HepG2 (cell line): ENCODE data around the gene ZNF771. TPM values are rescaled to one million over a fixed set of nuclear protein-coding genes. Genes with fewer than 3 reads are reported as not detected.

ENCODE experiments used
- ATF1 ChIP-seq: IDR thresholded peaks from 2 replicates; pipeline ENCODE4 v1.6.1; 2016; ENCODE audit warnings: mild to moderate bottlenecking, control low read depth
- ATF7 ChIP-seq, 2 experiments: fragments of 450-650 bp in 1 of 2; sonication (generic) in 1 of 2; formaldehyde crosslinking in 1 of 2; IDR thresholded peaks; 2 replicates each; pipeline versions ENCODE4 v1.4.0 to v1.6.1; 2016 to 2020; ENCODE audit warnings: antibody characterized with exemption in 1 of 2, mild to moderate bottlenecking in 1 of 2, missing genetic modification reagents in 1 of 2
- GTF2F1 ChIP-seq: fragments of 150-350 bp; IDR thresholded peaks from 2 replicates; pipeline ENCODE4 v1.6.1; 2014; ENCODE audit warnings: low read length
- MAFG ChIP-seq: sonication (generic); formaldehyde crosslinking; IDR thresholded peaks from 2 replicates; pipeline ENCODE4 v1.5.1; 2020; ENCODE audit warnings: mild to moderate bottlenecking, missing genetic modification reagents
- MATR3 ChIP-seq: sonication (generic); formaldehyde crosslinking; IDR thresholded peaks from 2 replicates; pipeline ENCODE4 v1.4.0; 2020; ENCODE audit warnings: missing genetic modification reagents
- MNT ChIP-seq: fragments of 450-650 bp; IDR thresholded peaks from 2 replicates; pipeline ENCODE4 v1.6.1; 2016
- NR1H2 ChIP-seq: sonication (generic); formaldehyde crosslinking; IDR thresholded peaks from 2 replicates; pipeline ENCODE4 v1.8.1; 2022; ENCODE audit warnings: low read depth, missing genetic modification reagents, borderline replicate concordance
- NR3C1 ChIP-seq: sonication (generic); formaldehyde crosslinking; IDR thresholded peaks from 2 replicates; pipeline ENCODE4 v1.4.0; 2020; ENCODE audit warnings: missing genetic modification reagents
- POGK ChIP-seq: sonication (generic); formaldehyde crosslinking; conservative IDR thresholded peaks from 2 replicates; pipeline ENCODE4 v1.8.0; 2022; ENCODE audit warnings: mild to moderate bottlenecking, moderate library complexity, missing genetic modification reagents
- PPARG ChIP-seq: conservative IDR thresholded peaks from 2 replicates; pipeline ENCODE4 v1.6.1; 2016; ENCODE audit warnings: missing biosample characterization, missing genetic modification reagents
- SIX1 ChIP-seq: sonication (generic); formaldehyde crosslinking; IDR thresholded peaks from 2 replicates; pipeline ENCODE4 v1.4.0; 2020; ENCODE audit warnings: missing genetic modification reagents, borderline replicate concordance
- TMF1 ChIP-seq: sonication (generic); formaldehyde crosslinking; IDR thresholded peaks from 2 replicates; pipeline ENCODE4 v1.8.1; 2022; ENCODE audit warnings: low read depth, missing genetic modification reagents
- YEATS2 ChIP-seq: sonication (generic); formaldehyde crosslinking; IDR thresholded peaks from 2 replicates; pipeline ENCODE4 v1.4.0; 2020; ENCODE audit warnings: missing genetic modification reagents, borderline replicate concordance
- ZBTB8A ChIP-seq: sonication (generic); formaldehyde crosslinking; IDR thresholded peaks from 2 replicates; pipeline ENCODE4 v1.4.0; 2020; ENCODE audit warnings: mild to moderate bottlenecking, low read depth, missing genetic modification reagents, borderline replicate concordance
- ZFP90 ChIP-seq: sonication (generic); formaldehyde crosslinking; IDR thresholded peaks from 2 replicates; pipeline ENCODE4 v1.8.0; 2022; ENCODE audit warnings: missing genetic modification reagents, mild to moderate bottlenecking, inconsistent platforms, borderline replicate concordance
- ZFX ChIP-seq: sonication (generic); formaldehyde crosslinking; IDR thresholded peaks from 2 replicates; pipeline ENCODE4 v1.4.0; 2020; ENCODE audit warnings: mild to moderate bottlenecking, low read depth, missing genetic modification reagents, moderate library complexity
- ZKSCAN1 ChIP-seq: fragments of 150-350 bp; IDR thresholded peaks from 2 replicates; pipeline ENCODE4 v1.6.1; 2014; ENCODE audit warnings: low read length
- ZNF251 ChIP-seq: sonication (generic); formaldehyde crosslinking; IDR thresholded peaks from 2 replicates; pipeline ENCODE4 v1.9.0; 2021; ENCODE audit warnings: mild to moderate bottlenecking, missing genetic modification reagents
- ZNF441 ChIP-seq: sonication (generic); formaldehyde crosslinking; IDR thresholded peaks from 2 replicates; pipeline ENCODE4 v1.7.0; 2021; ENCODE audit warnings: missing genetic modification reagents, borderline replicate concordance
- ZNF460 ChIP-seq: sonication (generic); formaldehyde crosslinking; IDR thresholded peaks from 2 replicates; pipeline ENCODE4 v1.5.1; 2020; ENCODE audit warnings: missing genetic modification reagents, mild to moderate bottlenecking, borderline replicate concordance
- ZNF567 ChIP-seq: sonication (generic); formaldehyde crosslinking; IDR thresholded peaks from 2 replicates; pipeline ENCODE4 v1.8.1; 2023; ENCODE audit warnings: mild to moderate bottlenecking, missing genetic modification reagents, borderline replicate concordance
- polyA plus RNA-seq, 8 experiments: library from polyadenylated mRNA; depleted of rRNA in 3 of 8; stranded (reverse) in 7 of 8; unstranded in 1 of 8; fragments of >200 nt; fragmentation: Illumina TruSeq in 4 of 8; extraction: Trizol in 4 of 8; gene quantifications; 2 replicates each; pipeline versions ENCODE4 v1.2.1 to v1.2.3, GENCODE V29; 2011 to 2016; ENCODE audit warnings: low read depth in 4 of 8, missing spikeins in 1 of 8, mixed read lengths in 1 of 8; ENCODE audit not compliant: insufficient read depth in 1 of 8
- total RNA-seq, 5 experiments: library from RNA; depleted of rRNA; stranded (reverse); fragments of >200 nt; fragmentation: Illumina TruSeq; extraction: Trizol; gene quantifications; 2 replicates each; pipeline ENCODE4 v1.2.3, GENCODE V29; 2016; ENCODE audit warnings: low read depth in 1 of 5
- TF ChIP-seq, protein P1 (sequence below): sonication (generic); formaldehyde crosslinking; IDR thresholded peaks from 2 replicates; pipeline ENCODE4 v1.5.0; 2020; ENCODE audit warnings: missing genetic modification reagents
- TF ChIP-seq, protein P2 (sequence below): sonication (generic); formaldehyde crosslinking; IDR thresholded peaks from 2 replicates; pipeline ENCODE4 v1.8.0; 2023; ENCODE audit warnings: mild to moderate bottlenecking, missing genetic modification reagents
- TF ChIP-seq, protein P3 (sequence below): sonication (generic); formaldehyde crosslinking; conservative IDR thresholded peaks from 2 replicates; pipeline ENCODE4 v1.4.0; 2020; ENCODE audit warnings: missing genetic modification reagents

The ZNF771 gene
- total and polyA plus RNA-seq, 2 of the 13 experiments (the other 11 are each of a cell fraction or from before 2014, with no cell fraction given): 5.0 to 11.8 TPM

- no peak for TF ChIP-seq NR3C1 (CRISPR knock-in tag)
- 0 out of 2 replicates have a peak, but pooled peaks have one; percentile 2 for TF ChIP-seq ATF1 (CRISPR knock-in tag)
- TF ChIP-seq, protein P1, sequence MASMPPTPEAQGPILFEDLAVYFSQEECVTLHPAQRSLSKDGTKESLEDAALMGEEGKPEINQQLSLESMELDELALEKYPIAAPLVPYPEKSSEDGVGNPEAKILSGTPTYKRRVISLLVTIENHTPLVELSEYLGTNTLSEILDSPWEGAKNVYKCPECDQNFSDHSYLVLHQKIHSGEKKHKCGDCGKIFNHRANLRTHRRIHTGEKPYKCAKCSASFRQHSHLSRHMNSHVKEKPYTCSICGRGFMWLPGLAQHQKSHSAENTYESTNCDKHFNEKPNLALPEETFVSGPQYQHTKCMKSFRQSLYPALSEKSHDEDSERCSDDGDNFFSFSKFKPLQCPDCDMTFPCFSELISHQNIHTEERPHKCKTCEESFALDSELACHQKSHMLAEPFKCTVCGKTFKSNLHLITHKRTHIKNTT (CRISPR knock-in tag): no peak
- peak; percentile 93; the same call in 1 of the 2 replicates for TF ChIP-seq ZFP90 (CRISPR knock-in tag)
- peak; percentile 58 for TF ChIP-seq YEATS2 (CRISPR knock-in tag)
- TF ChIP-seq ZBTB8A (CRISPR knock-in tag): no peak
- peak; percentile 62 for TF ChIP-seq MNT
- no peak for TF ChIP-seq MATR3 (CRISPR knock-in tag)
- peak; percentile 92 for TF ChIP-seq ZFX (CRISPR knock-in tag)
- no peak; the same call in 1 of the 2 replicates for TF ChIP-seq SIX1 (CRISPR knock-in tag)
- TF ChIP-seq, protein P2, sequence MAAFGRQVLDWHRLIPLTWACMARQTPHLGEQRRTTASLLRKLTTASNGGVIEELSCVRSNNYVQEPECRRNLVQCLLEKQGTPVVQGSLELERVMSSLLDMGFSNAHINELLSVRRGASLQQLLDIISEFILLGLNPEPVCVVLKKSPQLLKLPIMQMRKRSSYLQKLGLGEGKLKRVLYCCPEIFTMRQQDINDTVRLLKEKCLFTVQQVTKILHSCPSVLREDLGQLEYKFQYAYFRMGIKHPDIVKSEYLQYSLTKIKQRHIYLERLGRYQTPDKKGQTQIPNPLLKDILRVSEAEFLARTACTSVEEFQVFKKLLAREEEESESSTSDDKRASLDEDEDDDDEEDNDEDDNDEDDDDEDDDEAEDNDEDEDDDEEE (CRISPR knock-in tag): peak; percentile 39; the same call in 1 of the 2 replicates
- no peak for TF ChIP-seq ZNF251 (CRISPR knock-in tag)
- no peak for TF ChIP-seq PPARG
- no peak for TF ChIP-seq TMF1 (CRISPR knock-in tag)
- TF ChIP-seq ZNF567 (CRISPR knock-in tag): no peak; the same call in 1 of the 2 replicates
- TF ChIP-seq GTF2F1: no peak
- no peak for TF ChIP-seq ATF7 (IDR thresholded peaks at IDR 0.05)
- TF ChIP-seq ATF7 (CRISPR knock-in tag; IDR thresholded peaks at IDR 0.05): no peak
- TF ChIP-seq NR1H2: peak; percentile 91; the same call in 1 of the 2 replicates
- TF ChIP-seq, protein P3, sequence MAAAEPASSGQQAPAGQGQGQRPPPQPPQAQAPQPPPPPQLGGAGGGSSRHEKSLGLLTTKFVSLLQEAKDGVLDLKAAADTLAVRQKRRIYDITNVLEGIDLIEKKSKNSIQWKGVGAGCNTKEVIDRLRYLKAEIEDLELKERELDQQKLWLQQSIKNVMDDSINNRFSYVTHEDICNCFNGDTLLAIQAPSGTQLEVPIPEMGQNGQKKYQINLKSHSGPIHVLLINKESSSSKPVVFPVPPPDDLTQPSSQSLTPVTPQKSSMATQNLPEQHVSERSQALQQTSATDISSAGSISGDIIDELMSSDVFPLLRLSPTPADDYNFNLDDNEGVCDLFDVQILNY: no peak
- peak; percentile 69 for TF ChIP-seq POGK (CRISPR knock-in tag)
- TF ChIP-seq ZKSCAN1: no peak
- TF ChIP-seq ZNF441 (CRISPR knock-in tag): no peak
- TF ChIP-seq MAFG: no peak
- no peak; the same call in 1 of the 2 replicates for TF ChIP-seq ZNF460 (CRISPR knock-in tag)
Measured at GRCh38 chr16:30430428-30430970, 23.1 kb downstream of the ZNF771 start (continued).
